Stimulated activated CD8-positive, alpha-beta memory T cell treated with anti-CD3 and anti-CD28 coated beads, Interleukin-7, amount 100 ng/mL, for 1 hour (primary cell): ENCODE data around the gene ELMO1.
"Not testable (repeated sequence)": the region's sequence is repeated elsewhere in the genome, so short reads cannot be mapped to it uniquely, and the experiment has no call there.

Experiments
- DNase-seq, 2 donors: peaks; one replicate each; pipeline ENCODE4 v3.0.0-alpha.2; 2020; ENCODE audit warnings: low read depth in 2 of 2

ELMO1 gene

GRCh38 chr7:37187179-37187578, 261.5 kb downstream of the ELMO1 start:
- DNase-seq: no peak

DNA sequence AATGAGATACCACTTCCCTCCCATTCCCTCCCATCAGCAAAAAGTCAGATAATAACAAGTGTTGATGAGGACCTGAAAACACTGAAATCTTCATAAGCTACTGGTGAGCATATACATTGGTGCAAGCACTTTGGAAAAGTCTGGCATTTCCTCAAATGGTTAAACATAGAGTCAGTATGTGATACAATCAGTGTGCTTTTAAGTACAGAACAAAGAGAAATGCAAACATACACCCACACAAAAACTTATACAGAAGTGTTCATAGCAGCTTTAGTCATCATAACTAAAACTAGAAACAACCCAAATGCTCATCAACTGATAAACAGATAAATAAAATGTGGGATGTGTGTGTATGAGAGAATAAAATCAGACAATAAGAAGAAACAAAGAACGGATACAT, 261.9 kb downstream of the ELMO1 start:
- DNase-seq: no peak

DNA sequence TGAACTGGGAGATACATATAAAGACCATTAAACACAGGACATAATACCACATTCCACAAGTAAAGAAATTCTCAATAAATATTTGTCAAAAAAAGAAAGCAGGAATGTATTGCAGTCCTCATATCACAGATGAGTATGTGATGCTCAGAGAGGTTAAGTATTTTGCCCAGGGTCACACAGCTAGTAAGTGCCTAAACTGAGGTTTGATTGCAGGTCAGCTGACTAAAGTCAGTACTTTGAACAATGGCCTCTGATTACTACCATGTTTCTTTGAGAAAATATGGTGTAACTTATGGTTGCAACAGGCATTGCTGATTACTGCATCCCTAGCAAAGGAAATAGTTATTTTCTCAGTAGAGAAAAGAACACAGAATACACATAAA, 267.1 kb downstream of the ELMO1 start:
- DNase-seq: no peak

GRCh38 chr7:37180828-37181549, 267.7 kb downstream of the ELMO1 start:
- no peak for DNase-seq

DNA sequence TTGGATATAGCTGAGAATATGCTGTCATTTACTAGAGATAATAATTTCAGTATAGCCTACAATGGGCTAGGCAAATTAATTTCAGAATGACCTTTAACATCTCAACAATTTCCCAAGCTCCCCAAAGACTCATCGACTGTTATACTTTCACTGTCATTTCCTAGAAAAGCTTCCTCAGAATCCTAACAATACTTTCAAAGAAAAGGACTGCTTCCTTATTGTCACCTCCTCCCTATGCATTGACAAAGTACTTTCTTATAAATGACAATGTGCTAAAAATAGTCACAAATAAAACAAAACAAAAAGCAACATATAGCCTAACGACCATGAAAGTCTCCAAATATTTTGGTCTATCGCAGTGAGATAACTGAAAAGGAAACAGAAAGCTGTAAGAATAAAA, 272.6 kb downstream of the ELMO1 start:
- DNase-seq: no peak

DNA sequence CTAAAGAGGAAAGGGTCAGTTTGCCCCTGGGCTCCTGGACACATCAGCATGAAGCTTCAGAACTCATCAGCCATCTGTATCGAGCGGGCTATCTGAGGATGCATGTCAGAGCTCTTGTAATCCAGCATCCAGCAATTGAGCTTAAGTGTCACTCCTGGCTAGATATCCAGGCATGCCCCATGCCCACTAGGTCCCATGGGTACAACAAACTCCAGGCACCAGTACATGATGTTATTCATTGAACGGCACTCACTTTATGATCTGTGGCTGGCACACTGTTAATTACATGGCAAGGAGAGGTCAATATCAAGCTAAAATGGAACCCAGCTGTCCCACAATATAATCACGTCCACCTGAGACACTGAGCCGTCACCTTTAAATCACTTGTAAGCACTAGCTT, 274.2 kb downstream of the ELMO1 start:
- no peak for DNase-seq

- DNase-seq: no peak
These were observed 275.0 kb downstream of the ELMO1 start for GRCh38 chr7:37173670-37174069.

DNA sequence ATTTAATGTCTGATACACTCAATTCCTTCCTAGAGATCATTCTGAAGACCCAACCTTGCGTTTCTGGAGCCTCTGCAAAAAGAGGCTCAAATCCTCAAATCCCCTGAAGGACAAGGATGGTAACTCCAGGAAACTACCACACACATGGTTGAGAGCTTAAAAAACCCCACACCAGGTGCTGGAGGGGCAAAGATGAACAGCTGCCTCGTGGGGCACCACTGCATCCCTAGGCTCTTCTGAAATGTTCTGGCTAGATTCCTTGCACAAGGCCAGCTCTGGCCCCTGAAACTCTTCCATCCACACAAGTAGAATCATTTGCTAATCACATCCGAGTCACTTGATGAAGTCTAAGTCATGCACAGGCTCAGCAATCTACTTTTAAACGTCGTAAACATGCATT, 286.6 kb downstream of the ELMO1 start:
- no peak for DNase-seq

- DNase-seq: no peak
These were observed 288.0 kb downstream of the ELMO1 start for GRCh38 chr7:37160656-37161055.

DNA sequence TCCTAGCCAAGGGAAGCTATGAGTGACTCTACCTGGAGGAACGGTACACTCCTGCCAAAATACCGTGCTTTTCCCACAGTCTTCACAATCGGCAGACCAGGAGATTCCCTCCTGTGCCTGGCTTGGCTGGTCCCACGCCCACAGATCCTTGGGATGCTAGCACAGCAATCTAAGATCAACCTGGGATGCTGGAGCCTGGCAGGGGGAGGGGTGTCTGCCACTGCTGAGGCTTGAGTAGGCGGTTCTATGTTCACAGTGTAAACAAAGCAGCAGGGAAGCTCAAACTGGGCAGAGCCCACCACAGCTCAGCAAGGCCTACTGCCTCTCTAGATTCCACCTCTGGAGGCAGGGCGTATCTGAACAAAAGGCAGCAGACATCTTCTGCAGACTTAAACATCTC, 295.3 kb downstream of the ELMO1 start:
- DNase-seq: no peak

- no peak for DNase-seq
These were observed 296.8 kb downstream of the ELMO1 start for GRCh38 chr7:37151741-37152413.

DNA sequence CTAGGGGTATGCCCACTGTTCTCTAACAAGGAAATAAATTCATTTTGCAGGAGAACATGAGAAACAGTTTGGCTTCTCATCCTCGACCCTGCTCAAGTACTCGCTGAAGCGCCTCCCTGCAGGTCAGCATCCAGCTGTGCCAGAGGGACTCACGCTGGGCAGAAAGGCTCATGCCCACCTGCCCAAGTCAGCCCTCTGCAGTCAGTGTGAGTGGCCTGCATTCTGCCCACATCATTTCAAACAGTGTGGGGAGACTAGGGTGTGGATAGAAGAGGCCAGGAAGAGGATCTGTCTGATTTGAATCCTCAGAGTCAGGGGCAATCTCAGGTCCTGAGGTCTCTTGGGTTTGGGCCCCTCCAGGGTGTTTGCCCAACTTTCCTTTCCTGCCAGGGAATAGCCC, 297.8 kb downstream of the ELMO1 start:
- DNase-seq: no peak

DNA sequence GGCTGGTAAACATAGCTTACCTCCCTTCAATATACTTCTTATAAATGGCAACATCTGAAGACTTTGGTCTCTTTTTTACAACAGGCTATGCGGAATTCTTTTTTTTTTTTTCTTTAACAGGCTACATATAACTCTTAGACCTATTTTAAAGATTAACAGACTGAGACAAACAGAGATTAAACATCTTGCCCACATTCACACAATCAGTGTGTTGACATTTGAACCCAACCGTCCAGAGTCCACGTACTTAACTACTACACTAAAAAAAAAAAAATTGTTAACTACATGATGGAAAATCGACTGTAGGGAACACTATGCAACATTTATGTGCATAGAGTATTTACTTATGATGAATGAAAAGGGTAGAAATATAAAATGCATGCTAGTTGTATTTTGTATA, 298.5 kb downstream of the ELMO1 start:
- DNase-seq: no peak

- DNase-seq: no peak
These were observed 298.9 kb downstream of the ELMO1 start for GRCh38 chr7:37149773-37150124.

DNA sequence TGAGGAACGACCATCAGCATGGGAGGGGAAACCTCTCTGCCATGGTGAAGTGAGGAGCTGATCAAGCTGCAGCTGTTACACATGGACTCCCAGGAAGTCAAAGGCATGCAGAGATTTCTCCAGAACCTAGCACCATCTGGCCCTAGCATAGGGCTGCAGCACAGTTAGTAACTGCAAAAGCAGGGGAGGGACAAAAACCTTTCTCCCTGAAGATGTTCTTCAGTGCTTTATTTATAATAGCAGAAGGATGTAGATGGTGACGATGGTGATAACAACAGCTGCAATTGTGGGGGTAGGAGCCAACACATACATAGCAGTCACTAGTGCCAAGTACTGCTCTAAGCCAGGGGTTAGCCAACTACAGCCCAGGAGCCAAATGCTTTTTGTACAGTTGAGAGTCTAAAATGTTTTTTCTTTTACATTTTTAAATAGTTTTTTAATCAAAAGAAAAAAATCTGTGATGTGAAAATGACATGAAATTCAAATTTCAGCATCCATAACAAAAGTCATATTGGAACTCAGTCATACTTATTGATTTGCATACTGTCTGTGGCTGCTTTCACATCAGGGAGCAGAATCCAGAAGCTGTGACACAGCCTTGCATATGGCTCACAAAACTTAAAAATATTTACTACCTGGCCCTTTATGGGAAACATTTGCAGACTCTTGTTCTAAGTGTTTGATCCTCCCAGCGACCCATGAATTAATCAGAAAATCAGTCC, 299.5 kb downstream of the ELMO1 start:
- no peak for DNase-seq

- no peak for DNase-seq
These were observed 303.0 kb downstream of the ELMO1 start for GRCh38 chr7:37145682-37146081.

DNA sequence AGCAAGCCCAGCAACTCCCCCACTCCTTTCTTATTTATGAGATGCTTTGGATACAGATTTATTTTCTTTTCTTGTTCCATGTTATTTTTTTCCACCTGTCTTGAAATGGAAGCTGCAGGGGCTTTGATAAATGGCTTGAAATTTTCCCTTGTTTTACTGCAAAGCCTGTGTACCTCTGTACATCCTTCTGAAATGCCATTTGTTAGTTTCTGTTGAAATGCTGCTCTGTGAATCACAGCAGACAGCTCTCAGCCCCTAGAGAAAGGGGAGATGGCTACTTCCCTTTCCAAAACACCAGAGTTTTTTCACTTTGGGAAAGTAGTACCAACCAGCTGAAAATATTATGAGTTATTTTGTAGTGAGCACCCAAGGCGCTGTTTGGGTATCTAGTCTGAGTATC, 304.2 kb downstream of the ELMO1 start:
- no peak for DNase-seq

DNA sequence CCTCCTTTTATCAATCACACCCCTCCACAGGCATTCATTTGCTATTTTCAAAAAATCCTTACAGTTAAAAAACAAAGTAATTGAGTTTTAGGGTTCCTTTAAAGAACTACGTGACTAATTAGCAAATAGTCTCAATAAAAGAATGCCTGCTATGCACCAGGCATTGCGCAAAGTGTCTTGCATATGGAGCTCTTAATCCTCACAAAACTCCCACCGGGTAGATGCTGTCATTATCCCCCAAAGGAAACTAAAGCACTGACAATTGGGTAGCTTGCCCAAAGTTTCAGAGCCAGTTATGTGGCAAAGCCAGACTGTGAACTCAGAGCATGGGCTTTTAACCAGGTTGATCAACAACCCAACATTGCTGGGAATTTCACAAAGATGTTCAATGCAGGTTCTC, 305.7 kb downstream of the ELMO1 start:
- DNase-seq: no peak

GRCh38 chr7:37141742-37142141, 306.9 kb downstream of the ELMO1 start:
- DNase-seq: no peak

DNA sequence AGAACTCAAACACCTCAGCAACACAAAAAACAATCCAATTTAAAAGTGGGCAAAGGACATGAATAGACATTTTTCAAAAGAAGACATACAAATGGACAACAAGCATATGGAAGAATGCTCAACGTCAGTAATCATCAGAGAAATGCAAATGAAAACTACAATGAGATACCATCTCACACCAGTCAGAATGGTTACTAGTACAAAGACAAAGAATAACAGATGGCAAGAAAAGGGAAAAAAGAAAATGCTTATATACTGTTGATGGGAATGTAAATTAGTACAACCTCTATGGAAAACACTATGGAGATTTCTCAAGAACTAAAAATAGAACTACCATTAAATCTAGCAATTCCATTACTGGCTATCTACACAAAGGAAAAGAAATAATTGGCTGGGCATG, 314.8 kb downstream of the ELMO1 start:
- not testable (repeated sequence) for DNase-seq

- no peak for DNase-seq
These were observed 316.8 kb downstream of the ELMO1 start for GRCh38 chr7:37131855-37132254.

DNA sequence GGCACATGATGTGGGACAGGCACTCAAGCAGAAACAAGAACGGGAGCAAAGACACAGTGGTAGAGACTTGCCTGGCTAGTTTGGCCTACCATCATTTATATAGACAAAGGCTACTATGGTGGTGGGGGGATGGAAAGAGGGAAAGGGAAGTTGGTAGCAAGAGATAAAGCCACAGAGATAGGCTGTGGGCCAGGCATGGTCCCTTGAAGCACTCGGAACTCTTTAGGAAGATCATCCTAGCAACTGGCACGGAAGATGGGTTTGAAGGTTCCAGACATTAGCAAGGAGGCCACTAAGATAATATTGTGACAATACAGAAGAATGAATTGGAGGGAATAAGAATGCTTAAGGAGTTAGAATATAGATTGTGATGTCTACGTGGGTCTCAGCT, 319.6 kb downstream of the ELMO1 start:
- no peak for DNase-seq

DNA sequence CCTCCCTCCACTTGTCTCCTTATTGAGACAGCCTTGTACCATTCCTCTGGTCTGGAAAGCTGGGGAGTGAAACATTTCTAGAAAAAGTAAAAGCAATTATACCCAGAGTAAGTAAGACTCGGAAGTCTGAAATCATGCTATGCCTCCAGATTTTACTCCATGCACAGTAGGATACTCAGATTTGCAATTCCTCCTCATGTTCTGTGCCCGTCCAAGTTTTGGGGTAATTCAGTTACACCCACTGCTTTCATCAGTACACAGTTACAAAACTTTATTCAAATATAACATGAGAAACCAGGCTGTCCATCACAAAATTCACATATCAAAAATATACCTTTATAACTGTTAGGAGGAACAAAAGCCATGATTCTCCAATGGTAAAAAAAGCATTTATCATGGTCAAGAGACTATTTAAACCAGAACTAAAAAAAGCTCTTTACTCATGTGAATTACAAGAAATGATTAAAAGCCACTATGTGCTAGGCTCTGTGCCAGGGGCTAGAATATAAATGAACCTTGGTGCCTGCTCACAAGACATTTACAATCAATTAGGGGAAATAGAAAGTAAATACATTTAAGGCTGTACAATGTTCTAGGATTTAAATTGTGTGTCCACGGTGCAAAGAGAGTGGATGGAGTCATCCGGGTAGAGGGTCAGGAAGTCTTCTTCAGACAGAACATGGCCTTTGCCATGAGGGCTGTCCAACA, 320.2 kb downstream of the ELMO1 start:
- DNase-seq: no peak
